Progenitor cell of endocrine pancreas (in vitro differentiated cells): Measurements from ENCODE around the gene CHRNA4. TPM values are rescaled to one million over a fixed set of nuclear protein-coding genes. Genes with fewer than 3 reads are reported as not detected.
"Not testable (repeated sequence)": the region's sequence is repeated elsewhere in the genome, so short reads cannot be mapped to it uniquely, and the experiment has no call there.

Experiments used
- DNase-seq: peaks from one replicate; pipeline ENCODE4 v3.0.0; 2021; ENCODE audit warnings: low spot score; ENCODE audit not compliant: unreplicated experiment
- H3K27ac Mint-ChIP-seq: 2 replicates; pipeline ENCODE4 v1.8.0; 2021; ENCODE audit warnings: mild to moderate bottlenecking, moderate library complexity, mixed read lengths
- H3K27me3 Mint-ChIP-seq: 2 replicates; pipeline ENCODE4 v1.8.0; 2021; ENCODE audit warnings: mixed read lengths
- H3K36me3 Mint-ChIP-seq: 2 replicates; pipeline ENCODE4 v1.8.0; 2022; ENCODE audit warnings: mixed read lengths; ENCODE audit not compliant: insufficient read depth
- H3K4me1 Mint-ChIP-seq: 2 replicates; pipeline ENCODE4 v1.8.0; 2021; ENCODE audit warnings: low read depth, mixed read lengths
- H3K4me3 Mint-ChIP-seq: 2 replicates; pipeline ENCODE4 v1.8.0; 2021; ENCODE audit warnings: low read depth, mild to moderate bottlenecking, moderate library complexity, mixed read lengths
- H3K9me3 Mint-ChIP-seq: 2 replicates; pipeline ENCODE4 v1.8.0; 2021; ENCODE audit warnings: low read depth, mixed read lengths
- CTCF ChIP-seq: fragments of 200-600 bp; sonication (generic); IDR thresholded peaks from one replicate; pipeline ENCODE4 v1.5.0; 2021; ENCODE audit warnings: antibody characterized with exemption, mild to moderate bottlenecking; ENCODE audit not compliant: unreplicated experiment
- total RNA-seq: library from RNA; stranded (reverse); gene quantifications from 2 replicates; pipeline ENCODE4 v1.2.1, GENCODE V29; 2021

CHRNA4 gene
- total RNA-seq, 1 donor from 2014 or later: 0.43 TPM

GRCh38 chr20:63336232-63336752, 24.9 kb downstream of the CHRNA4 start:
- H3K27ac Mint-ChIP-seq: no peak overlapping the region
- DNase-seq: no peak
- TF ChIP-seq CTCF: no peak
- peaks cover 7% of the 10 kb centered on the region for H3K9me3 Mint-ChIP-seq
- H3K27me3 Mint-ChIP-seq: peaks cover 42% of the 10 kb centered on the region
- no peaks in the 10 kb centered on the region for H3K36me3 Mint-ChIP-seq
- no peaks in the 10 kb centered on the region for H3K4me1 Mint-ChIP-seq
- H3K4me3 Mint-ChIP-seq: no peak overlapping the region

- Mint-ChIP-seq H3K4me1 (no peaks in the 10 kb centered on the region), H3K27me3 (peaks cover 36% of the 10 kb centered on the region), H3K27ac (no peak overlapping the region), H3K36me3 (no peaks in the 10 kb centered on the region), H3K4me3 (no peak overlapping the region), H3K9me3 (peaks cover 7% of the 10 kb centered on the region)
- DNase-seq: no peak
- TF ChIP-seq CTCF: no peak
Observed at GRCh38 chr20:63335711-63336110, 25.4 kb downstream of the CHRNA4 start.

GRCh38 chr20:63335060-63335459, 26.1 kb downstream of the CHRNA4 start:
- H3K27ac Mint-ChIP-seq, H3K9me3 Mint-ChIP-seq, H3K4me1 Mint-ChIP-seq, H3K4me3 Mint-ChIP-seq, DNase-seq, H3K36me3 Mint-ChIP-seq: not testable (repeated sequence)
- peaks cover 35% of the 10 kb centered on the region for H3K27me3 Mint-ChIP-seq

- Mint-ChIP-seq H3K27ac (no peak overlapping the region), H3K36me3 (no peaks in the 10 kb centered on the region)
- no peak for TF ChIP-seq CTCF
Observed at GRCh38 chr20:63334356-63334755, 26.8 kb downstream of the CHRNA4 start.

GRCh38 chr20:63333241-63333836, 27.8 kb downstream of the CHRNA4 start:
- no peak overlapping the region for H3K27ac Mint-ChIP-seq
- no peak for DNase-seq
- H3K36me3 Mint-ChIP-seq: no peaks in the 10 kb centered on the region
- no peak for TF ChIP-seq CTCF
- peaks cover 7% of the 10 kb centered on the region for H3K9me3 Mint-ChIP-seq
- no peak overlapping the region for H3K4me3 Mint-ChIP-seq
- no peaks in the 10 kb centered on the region for H3K4me1 Mint-ChIP-seq
- peaks cover 29% of the 10 kb centered on the region for H3K27me3 Mint-ChIP-seq

More at GRCh38 chr20:63334356-63334755, 26.8 kb downstream of the CHRNA4 start:
- Mint-ChIP-seq H3K9me3 (peaks cover 7% of the 10 kb centered on the region), H3K27me3 (peaks cover 35% of the 10 kb centered on the region), H3K4me1 (no peaks in the 10 kb centered on the region), H3K4me3 (no peak overlapping the region)
- DNase-seq: no peak
